ENCODE results near the gene KRT6B. TPM values are rescaled to one million over a fixed set of nuclear protein-coding genes. Genes with fewer than 3 reads are reported as not detected.
"Not testable (repeated sequence)": the region's sequence is repeated elsewhere in the genome, so short reads cannot be mapped to it uniquely, and the experiment has no call there.

Gene KRT6B
- total RNA-seq, 1 experiment from 2014 or later = 0.23 TPM

- DNase-seq (ENCODE audit: low spot score) = no peak
Measured at GRCh38 chr12:52469853-52470252, 17.9 kb upstream of the KRT6B start.

- DNase-seq (ENCODE audit: low spot score) = no peak
Measured at GRCh38 chr12:52464897-52465296, 13.0 kb upstream of the KRT6B start.

DNA sequence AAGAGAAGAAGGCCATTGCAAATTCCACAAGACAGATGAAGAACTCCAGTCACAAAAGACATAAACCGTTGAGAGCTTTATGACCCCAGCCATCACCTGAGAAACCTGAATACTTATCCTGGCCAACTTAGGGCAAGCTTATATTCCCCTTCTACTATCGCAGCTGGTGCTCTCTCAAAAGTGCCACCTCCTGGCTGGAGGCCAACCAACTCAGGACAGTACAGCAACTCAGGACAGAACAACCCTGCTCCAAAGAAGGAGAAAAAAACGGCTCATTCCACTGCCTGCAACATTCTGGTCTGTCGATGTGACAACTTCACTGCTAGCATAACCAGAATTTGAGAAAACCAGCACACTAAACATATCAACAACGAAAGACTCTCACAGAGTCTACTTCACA lies 9.7 kb upstream of the KRT6B start:
- DNase-seq (ENCODE audit: low spot score) = no peak

DNA sequence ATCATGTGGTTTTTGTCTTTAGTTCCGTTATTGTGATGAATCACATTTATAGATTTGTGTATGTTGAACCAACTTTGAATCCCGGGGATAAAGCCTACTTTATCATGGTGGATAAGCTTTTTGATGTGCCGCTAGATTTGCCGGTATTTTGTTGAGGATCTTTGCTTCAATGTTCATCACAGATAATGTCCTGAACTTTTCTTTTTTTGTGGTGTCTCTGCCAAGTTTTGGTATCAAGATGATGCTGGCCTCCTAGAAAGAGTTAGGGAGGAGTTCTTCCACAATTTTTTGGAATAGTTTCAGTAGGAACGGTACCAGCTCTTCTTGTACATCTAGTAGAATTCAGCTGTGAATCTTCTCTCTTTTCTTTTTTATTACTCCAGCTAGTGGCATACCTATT lies 6.9 kb upstream of the KRT6B start:
- no peak for DNase-seq (ENCODE audit: low spot score)

DNA sequence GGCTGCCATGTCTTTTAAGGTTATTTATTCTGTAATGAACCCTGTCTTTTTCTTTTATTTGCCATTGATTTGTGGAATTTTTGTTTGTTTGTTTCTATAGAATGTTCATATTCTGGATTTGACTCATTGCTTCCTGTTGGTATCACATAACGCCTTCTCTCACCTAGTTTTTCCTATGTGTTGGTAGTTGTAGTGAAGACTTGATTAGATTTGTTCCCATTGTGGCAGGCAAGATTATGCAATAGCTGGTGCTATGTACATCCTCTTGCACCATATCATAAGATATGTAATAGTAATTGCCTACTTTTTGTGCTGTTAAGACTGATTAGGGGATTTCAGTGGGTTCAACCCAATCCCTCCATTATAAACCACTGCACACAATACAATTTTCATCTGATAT lies 3.9 kb upstream of the KRT6B start:
- no peak for DNase-seq (ENCODE audit: low spot score)

DNA sequence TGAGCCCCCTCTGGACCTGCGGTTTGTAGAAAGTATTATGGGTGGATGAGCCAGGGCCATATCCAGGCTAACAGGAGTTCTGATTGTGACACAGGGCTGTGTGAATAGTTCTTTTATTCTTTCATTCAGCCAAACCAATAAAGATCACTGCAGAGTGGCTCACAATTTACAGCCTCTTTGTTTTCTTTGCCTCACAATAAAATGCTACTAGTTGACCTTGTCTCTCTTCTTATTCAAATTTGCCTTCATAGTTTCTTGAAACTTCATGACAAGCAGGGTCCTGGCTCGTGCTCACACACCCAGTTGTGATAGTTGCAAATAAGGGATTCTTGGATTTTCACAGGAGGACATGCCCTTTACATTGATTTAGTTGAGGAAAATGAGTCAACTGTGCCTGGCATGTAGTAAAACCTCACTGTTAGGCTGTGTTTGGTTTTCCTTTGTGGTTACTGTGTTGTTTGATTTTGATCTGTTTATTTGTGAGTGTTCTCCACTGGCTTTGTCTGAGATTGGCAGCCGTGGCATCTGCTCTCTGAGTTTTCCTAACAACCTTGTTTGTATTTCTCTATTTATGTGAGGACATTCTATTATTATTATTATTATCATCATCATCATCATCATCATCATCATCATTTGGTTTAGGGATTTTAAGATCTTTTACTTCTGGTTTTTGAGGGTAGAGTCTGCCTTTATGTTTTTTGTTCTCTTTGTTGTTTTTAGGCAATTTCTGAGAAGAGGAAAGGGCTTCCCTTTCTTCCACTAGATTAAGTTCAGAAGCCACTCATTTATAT lies 2.7 kb upstream of the KRT6B start:
- no peak for DNase-seq (ENCODE audit: low spot score)

GRCh38 chr12:52448228-52448627 lies 3.7 kb downstream of the KRT6B start:
- DNase-seq (ENCODE audit: low spot score) = no peak

- DNase-seq (ENCODE audit: low spot score) = not testable (repeated sequence)
Measured at GRCh38 chr12:52447196-52447595, 4.8 kb downstream of the KRT6B start.

GRCh38 chr12:52446367-52447045 lies 5.4 kb downstream of the KRT6B start:
- DNase-seq (ENCODE audit: low spot score) = no peak

DNA sequence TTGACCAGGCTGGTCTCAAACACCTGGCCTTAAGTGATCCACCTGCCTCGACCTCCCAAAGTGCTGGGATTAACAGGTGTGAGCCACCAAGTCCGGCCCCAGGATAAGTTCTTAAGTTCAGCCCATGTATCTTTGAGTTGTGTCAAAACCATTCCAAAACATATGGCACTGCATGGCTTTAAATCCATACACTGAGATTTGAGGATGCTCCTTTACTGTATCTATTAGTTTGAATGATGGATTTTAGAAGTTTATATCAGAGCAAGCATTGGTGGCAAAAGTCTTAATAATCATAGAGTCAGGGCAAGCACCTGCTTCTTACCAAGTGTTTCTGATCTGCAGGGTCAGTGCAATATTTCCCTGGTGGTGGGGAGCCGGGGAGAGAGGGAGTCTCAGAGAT lies 6.1 kb downstream of the KRT6B start:
- DNase-seq (ENCODE audit: low spot score) = no peak

DNA sequence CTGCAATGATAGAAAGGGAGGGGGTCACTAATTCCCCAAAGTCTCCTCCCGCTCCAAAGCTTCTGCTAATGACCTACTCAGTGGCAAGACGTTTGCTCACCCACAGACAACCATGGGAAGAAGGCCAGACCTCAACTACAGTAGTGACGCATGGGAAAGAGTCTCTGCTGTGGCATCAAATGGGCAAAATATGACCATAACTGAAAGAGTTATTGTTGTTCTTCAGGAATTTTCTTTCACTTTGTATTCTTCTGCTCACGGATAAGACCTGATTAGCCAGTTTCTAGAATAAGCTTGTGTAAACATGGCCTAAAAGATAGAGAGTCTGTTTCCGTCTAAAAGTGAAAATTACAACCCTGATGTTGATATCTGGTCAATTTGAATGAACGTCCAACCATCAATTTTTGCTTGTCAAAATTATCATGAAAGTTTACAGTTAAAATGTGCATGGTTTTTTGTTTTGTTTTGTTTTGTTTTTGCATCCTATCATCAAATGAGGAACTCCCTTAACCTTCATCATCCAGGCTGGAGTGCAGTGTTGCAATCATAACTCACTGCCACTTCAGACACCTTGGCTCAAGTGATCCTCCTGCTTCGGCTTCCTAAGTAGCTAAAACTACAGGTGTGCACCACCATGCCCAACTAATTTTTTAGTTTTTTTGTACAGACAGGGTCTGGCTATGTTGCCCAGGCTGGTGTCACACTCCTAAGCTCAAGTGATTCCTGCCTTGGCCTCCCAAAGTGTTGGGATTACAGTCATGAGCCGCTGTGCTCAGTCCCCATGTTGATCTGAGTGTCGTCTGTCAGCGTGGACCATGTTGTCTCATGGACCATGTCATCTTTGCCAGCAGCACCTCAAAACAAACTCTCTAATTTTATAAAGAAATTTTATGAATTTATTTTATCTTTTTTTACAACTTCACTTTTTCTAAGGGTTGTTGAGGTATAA lies 7.0 kb downstream of the KRT6B start:
- peak; percentile 8 for DNase-seq (ENCODE audit: low spot score)

DNA sequence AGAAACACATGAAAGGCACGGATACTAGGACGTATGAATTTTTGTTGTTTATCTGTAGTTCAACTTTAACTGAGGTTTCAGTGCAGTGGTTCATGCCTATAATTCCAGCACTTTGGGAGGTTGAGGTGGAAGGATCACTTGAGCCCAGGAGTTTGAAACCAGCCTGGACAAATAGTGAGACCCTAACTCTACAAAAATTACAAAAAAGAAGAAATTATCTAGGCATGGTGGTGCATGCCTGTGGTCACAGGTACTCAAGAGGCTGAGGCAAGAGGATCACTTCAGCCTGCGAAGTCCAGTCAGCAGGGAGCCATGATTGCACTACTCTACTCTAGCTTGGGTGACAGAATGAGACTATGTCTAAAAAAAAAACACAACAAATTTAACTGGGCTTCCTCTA lies 8.0 kb downstream of the KRT6B start:
- DNase-seq (ENCODE audit: low spot score) = no peak

- peak; percentile 15 for DNase-seq (ENCODE audit: low spot score)
Measured at GRCh38 chr12:52442600-52443061, 9.3 kb downstream of the KRT6B start.

- DNase-seq (ENCODE audit: low spot score) = peak; percentile 23
Measured at GRCh38 chr12:52441320-52441911, 10.5 kb downstream of the KRT6B start.

GRCh38 chr12:52440821-52441319 lies 11.1 kb downstream of the KRT6B start:
- DNase-seq (ENCODE audit: low spot score) = no peak

DNA sequence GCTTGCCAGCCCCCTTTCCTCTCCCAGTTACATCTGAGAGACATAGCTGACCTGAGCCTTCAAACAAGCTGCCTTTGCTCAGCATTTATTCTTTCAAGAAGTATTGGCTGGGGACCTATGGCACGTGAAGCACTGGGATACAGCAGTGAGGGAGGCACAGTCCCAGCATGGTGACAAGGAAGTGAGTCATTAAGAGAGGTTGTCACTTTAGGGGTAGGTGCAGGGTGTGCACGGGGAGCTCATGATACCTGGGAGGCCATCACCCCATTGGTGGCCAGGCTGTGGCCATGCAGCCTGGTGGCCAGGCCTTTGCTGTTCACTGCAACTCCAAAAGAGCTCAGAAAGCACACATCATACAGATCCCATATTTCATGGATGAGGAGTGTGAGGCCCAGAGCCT lies 12.1 kb downstream of the KRT6B start:
- no peak for DNase-seq (ENCODE audit: low spot score)

DNA sequence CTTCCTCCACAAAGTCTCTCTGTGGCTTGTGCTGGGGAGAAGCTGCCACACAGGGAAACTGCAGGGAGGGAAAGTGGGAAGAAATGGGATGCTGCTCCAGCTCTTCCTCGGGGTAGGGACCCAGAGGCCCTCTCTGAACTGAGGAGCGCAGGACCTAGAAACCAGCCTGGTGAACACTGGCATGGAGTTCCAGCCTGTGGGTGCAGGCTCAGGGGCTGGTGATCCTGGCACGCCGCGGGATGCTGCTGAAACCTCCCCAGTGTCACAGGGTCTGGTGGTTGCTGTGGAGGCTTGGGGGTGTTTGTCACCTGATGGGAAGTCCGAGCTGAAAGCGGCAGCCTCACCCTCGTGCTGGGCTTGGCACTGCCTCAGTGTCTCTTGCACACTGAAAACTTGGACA lies 12.5 kb downstream of the KRT6B start:
- no peak for DNase-seq (ENCODE audit: low spot score)

DNA sequence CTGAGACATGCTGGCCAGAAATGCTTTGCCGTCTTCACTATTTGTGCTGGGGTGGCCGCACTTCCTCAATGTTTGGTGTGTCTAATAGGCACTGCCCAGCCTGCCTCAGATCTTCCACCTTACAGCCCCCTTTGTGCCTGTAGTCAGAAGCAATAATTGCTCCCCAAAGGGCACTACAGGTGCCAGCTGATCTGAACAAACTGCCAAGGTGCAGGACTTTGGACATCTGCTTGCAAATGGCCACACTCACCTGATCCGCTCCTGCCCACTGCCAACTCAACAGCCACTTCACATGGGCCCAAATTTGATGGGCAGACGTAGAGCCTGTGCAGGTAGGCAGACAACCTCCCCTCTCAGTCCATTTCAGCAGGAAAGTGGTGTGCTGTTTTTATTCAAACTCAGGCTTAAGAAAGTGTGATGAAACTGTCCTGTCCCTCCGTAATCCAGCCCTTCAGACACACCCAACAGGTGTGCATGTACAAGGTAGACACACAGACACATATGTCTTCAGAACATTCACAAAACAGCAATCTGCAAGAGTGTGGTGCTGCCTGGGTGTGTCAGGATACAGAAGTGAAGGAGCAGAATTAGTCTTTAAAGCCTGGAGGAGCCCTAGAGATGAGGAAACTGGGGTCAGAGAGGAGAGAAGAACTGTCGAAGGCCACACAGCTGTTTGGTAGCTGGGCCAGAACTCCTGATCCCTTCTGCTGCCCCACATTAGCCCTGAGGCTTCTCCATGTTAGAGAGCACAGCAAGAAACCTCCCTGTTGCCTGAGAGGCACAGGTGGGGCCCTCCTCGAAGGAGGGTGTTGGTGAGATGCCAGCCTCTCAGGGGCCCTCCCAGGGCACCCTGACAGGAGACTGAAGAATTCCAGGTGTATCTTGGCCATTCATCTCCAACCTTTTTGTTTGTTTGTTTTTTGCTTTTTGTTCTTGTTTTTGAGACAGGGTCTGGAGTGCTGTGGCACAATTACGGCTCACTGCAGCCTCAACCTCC lies 13.3 kb downstream of the KRT6B start:
- DNase-seq (ENCODE audit: low spot score) = no peak

- DNase-seq (ENCODE audit: low spot score) = no peak
Measured at GRCh38 chr12:52437508-52437907, 14.4 kb downstream of the KRT6B start.

- no peak for DNase-seq (ENCODE audit: low spot score)
Measured at GRCh38 chr12:52436828-52437474, 15.0 kb downstream of the KRT6B start.

All from HT-29 (cell line).